Measurements from ENCODE around the gene LAP3.

DNA sequence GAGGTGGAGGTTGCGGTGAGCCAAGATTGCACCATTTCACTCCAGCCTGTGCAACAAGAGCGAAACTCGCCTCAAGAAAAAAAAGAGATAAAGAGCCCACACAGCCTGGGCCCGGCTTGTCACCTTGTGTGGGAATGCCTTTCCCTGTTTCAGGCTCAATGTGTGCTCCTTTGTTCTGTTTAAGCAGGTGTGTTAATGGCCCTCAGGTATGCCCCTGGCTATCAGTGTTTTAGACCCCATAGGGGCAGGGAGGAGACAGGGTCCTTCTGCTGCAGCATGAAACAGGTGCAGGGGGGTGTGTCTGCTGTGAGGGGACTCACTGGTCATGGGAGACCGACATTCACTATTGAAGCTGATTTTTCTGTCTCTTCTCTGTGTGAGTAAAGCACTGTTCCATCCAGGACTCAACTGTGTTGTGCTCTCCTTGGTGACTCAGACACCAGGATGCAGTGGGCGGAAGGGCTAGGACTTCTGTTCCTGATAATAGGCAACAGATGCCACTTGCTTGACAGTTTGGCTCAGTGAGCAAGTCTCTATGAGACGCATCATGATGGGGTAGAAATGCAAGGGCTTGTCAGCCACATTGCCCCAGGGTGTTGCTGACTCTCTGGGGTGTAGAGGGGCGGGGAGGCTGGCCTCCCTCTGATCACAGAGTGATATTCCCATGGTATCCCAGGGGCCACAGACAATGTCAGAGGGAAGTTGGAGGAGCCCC, 15.6 kb upstream of the LAP3 start:
- TF ChIP-seq, protein P1, sequence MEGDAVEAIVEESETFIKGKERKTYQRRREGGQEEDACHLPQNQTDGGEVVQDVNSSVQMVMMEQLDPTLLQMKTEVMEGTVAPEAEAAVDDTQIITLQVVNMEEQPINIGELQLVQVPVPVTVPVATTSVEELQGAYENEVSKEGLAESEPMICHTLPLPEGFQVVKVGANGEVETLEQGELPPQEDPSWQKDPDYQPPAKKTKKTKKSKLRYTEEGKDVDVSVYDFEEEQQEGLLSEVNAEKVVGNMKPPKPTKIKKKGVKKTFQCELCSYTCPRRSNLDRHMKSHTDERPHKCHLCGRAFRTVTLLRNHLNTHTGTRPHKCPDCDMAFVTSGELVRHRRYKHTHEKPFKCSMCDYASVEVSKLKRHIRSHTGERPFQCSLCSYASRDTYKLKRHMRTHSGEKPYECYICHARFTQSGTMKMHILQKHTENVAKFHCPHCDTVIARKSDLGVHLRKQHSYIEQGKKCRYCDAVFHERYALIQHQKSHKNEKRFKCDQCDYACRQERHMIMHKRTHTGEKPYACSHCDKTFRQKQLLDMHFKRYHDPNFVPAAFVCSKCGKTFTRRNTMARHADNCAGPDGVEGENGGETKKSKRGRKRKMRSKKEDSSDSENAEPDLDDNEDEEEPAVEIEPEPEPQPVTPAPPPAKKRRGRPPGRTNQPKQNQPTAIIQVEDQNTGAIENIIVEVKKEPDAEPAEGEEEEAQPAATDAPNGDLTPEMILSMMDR (conservative IDR thresholded peaks at IDR 0.05; ENCODE audit: low read depth, low read length) = no peak
- TF ChIP-seq EZH2phosphoT487 (IDR thresholded peaks at IDR 0.05; ENCODE audit: borderline replicate concordance, low read length) (no peak), EZH2 (IDR thresholded peaks at IDR 0.05; ENCODE audit: low read length, unreplicated experiment) (no peak)
